Measurements from ENCODE around the gene KIF2A. TPM values are rescaled to one million over a fixed set of nuclear protein-coding genes. Genes with fewer than 3 reads are reported as not detected.

Gene KIF2A
- total and polyA plus RNA-seq, 2 of the 4 experiments (the other 2 are of a cell fraction), result 23.6 to 37.3 TPM

DNA sequence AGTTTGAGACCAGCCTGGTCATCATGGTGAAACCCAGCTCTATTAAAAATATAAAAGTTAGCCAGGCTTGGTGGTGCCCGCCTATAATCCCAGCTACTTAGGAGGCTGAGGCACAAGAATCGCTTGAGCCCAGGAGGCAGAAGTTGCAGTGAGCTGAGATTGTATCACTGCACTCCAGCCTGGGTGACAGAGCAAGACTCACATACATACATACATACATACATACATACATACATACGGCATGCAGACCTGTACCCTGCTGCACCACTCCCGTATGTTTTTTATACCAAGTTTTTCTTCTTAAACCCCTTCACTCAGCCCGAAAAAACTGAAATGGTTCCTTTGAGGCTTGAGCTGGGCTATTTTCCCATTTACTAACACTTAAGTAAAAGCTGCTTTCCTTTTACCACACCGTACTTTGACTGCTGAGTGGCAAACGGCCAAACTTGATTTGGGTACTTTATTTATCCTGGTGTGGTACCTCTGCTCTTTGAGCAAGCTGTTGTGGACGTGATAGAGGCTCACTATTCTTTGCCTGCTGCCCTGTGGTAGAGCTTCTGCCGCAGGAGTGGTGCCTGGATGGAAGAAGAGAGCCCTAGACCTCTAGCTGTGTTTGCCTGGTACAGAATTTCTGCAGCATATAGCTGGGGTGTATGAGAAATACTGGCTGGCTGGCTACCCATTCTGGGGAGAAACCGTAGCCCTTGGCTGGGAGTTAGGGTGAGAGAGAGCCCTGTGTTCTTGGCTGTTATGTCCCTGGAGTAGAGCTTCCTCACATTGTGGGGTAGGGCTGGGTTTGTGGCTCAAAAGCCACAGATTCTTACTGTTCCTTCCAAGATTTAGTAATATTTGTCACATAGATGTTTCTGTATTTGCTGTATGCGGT is 126.0 kb downstream of the KIF2A start:
- BruUV-seq (replicated peaks), result no TSS peak
- H3K9ac ChIP-seq (ENCODE audit: low read depth, low read length), result no peak overlapping the region
- TF ChIP-seq RAD21 (IDR thresholded peaks at IDR 0.05; ENCODE audit: low read length) (no peak), MAZ (IDR thresholded peaks at IDR 0.05; ENCODE audit: borderline replicate concordance, low read depth, low read length) (no peak), MXI1 (IDR thresholded peaks at IDR 0.05; ENCODE audit: borderline replicate concordance, low read depth, low read length) (no peak), FOS (IDR thresholded peaks at IDR 0.05; ENCODE audit: low read depth, low read length) (no peak)
- TF ChIP-seq, protein P1, sequence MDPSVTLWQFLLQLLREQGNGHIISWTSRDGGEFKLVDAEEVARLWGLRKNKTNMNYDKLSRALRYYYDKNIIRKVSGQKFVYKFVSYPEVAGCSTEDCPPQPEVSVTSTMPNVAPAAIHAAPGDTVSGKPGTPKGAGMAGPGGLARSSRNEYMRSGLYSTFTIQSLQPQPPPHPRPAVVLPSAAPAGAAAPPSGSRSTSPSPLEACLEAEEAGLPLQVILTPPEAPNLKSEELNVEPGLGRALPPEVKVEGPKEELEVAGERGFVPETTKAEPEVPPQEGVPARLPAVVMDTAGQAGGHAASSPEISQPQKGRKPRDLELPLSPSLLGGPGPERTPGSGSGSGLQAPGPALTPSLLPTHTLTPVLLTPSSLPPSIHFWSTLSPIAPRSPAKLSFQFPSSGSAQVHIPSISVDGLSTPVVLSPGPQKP (IDR thresholded peaks at IDR 0.05; ENCODE audit: borderline replicate concordance, low read depth, low read length), result no peak
- ATAC-seq (ENCODE audit: low read depth), result no peak; the same call in 1 of the 2 replicates
- no peak overlapping the region for H2AK9ac ChIP-seq (replicated peaks; ENCODE audit: low read depth, low read length, poor library complexity)
- no peaks in the 10 kb centered on the region for H3K36me3 ChIP-seq (ENCODE audit: control insufficient read depth, insufficient read depth, low read length)
- H3K9me1 ChIP-seq (ENCODE audit: insufficient read depth, low read length), result 0 out of 2 replicates have a peak, but pooled peaks cover 3% of the 10 kb centered on the region
- no peak overlapping the region for H2BK20ac ChIP-seq (ENCODE audit: low read depth, low read length)
- H3K4me3 ChIP-seq (ENCODE audit: insufficient read depth, low read depth, low read length), result no peak overlapping the region
- H4K91ac ChIP-seq (ENCODE audit: insufficient read depth, low read depth, low read length), result no peak overlapping the region
- H3K27me3 ChIP-seq (ENCODE audit: control insufficient read depth, insufficient read depth, low read length), result no peaks in the 10 kb centered on the region
- no peak overlapping the region for H3K4me2 ChIP-seq (ENCODE audit: low read depth, low read length)
- no peak overlapping the region for H3K18ac ChIP-seq (ENCODE audit: low read depth, low read length)
- no peak overlapping the region for H2AK5ac ChIP-seq (ENCODE audit: low read depth, low read length)
- no peak overlapping the region for H3K4ac ChIP-seq (ENCODE audit: low read depth, low read length)
- no peak overlapping the region for H4K8ac ChIP-seq (ENCODE audit: low read depth in 2 of 2, low read length in 2 of 2)
- H2BK5ac ChIP-seq (ENCODE audit: low read depth, low read length, poor library complexity, severe bottlenecking), result no peak overlapping the region
- H3K9me3 ChIP-seq (ENCODE audit: control insufficient read depth, insufficient read depth, low read length), result no peaks in the 10 kb centered on the region
- no peak overlapping the region for H3K27ac ChIP-seq (ENCODE audit: insufficient read depth, low read length)
- dilution Hi-C loops (cut with HindIII; ENCODE audit: low sequenced_read_pairs, unreplicated experiment) (no loop called here), in situ Hi-C loops (cut with MboI; ENCODE audit: low sequenced_read_pairs) (no loop called here), intact Hi-C loops (cut with micrococcal nuclease) (no loop called here)
- no peak overlapping the region for H4K5ac ChIP-seq (ENCODE audit: low read depth, low read length)
- WGBS, 2 experiments (ENCODE audit: extremely low coverage in 2 of 2, insufficient read length in 1 of 2), result 53% methylated on average over 3 of the region's 11 CpGs; no CpG with 5 or more reads in 1 of the 2 experiments
- no peak overlapping the region for H2BK120ac ChIP-seq (ENCODE audit: low read depth, low read length)
- H3K23ac ChIP-seq (ENCODE audit: low read depth, low read length), result no peak overlapping the region
- no peak overlapping the region for H2AFZ ChIP-seq (replicated peaks; ENCODE audit: low read length, poor library complexity)
- CTCF ChIA-PET, result interaction anchor here (0.6 to 0.8 kb wide), 2 partner anchors 55 to 377 kb away, joined by 3 to 5 read pairs; no protein-coding TSS in a partner anchor
- H3K79me1 ChIP-seq (ENCODE audit: low read depth in 1 of 2, low read length in 2 of 2), result peaks cover 32 to 55% of the 10 kb centered on the region in 2 experiments
- no peaks in the 10 kb centered on the region for H3K4me1 ChIP-seq (ENCODE audit: control insufficient read depth, insufficient read depth, low read length)
- no peak overlapping the region for H3K56ac ChIP-seq (ENCODE audit: extremely low read depth, insufficient read depth, low read length)
- no peak overlapping the region for H3K14ac ChIP-seq (replicated peaks; ENCODE audit: low read depth, low read length)
- H2BK15ac ChIP-seq (ENCODE audit: low read depth, low read length), result no peak overlapping the region
- POLR2A ChIA-PET (ENCODE audit: unreplicated experiment), result no interaction called here
- H4K20me1 ChIP-seq (ENCODE audit: insufficient read depth, low read length), result peaks cover 2% of the 10 kb centered on the region
- no peak for DNase-seq

All from IMR-90 (cell line).